NK-92 (cell line): Measurements from ENCODE around the gene NIM1K.
A peak's percentile ranks its signal among the peaks of the same experiment; 100 is the strongest.
"Not testable (repeated sequence)": the region's sequence is repeated elsewhere in the genome, so short reads cannot be mapped to it uniquely, and the experiment has no call there.

Experiments
- DNase-seq: peaks from one replicate; lab custom pipeline; 2025; ENCODE audit not compliant: unreplicated experiment; lab: John Stamatoyannopoulos, UW

NIM1K gene

GRCh38 chr5:43313035-43313853 is 121.2 kb downstream of the NIM1K start, which contains the start of gene HMGCS1:
HMGCS1 (minus strand) TSS chr5:43313412; CDS start chr5:43298965, 14,447 bp downstream.
- DNase-seq = peak; percentile 92

- DNase-seq = no peak
Observed at GRCh38 chr5:43313854-43314457, 121.9 kb downstream of the NIM1K start.

- no peak for DNase-seq
Observed at GRCh38 chr5:43314724-43315123, 122.7 kb downstream of the NIM1K start.

GRCh38 chr5:43315263-43315662 is 123.2 kb downstream of the NIM1K start:
- DNase-seq = no peak

- DNase-seq = no peak
Observed at GRCh38 chr5:43315682-43316081, 123.7 kb downstream of the NIM1K start.

- no peak for DNase-seq
Observed at GRCh38 chr5:43316421-43316820, 124.4 kb downstream of the NIM1K start.

GRCh38 chr5:43320846-43321245 is 128.8 kb downstream of the NIM1K start:
- no peak for DNase-seq

- DNase-seq = not testable (repeated sequence)
Observed at GRCh38 chr5:43323488-43323887, 131.5 kb downstream of the NIM1K start.

- not testable (repeated sequence) for DNase-seq
Observed at GRCh38 chr5:43325624-43326023, 133.6 kb downstream of the NIM1K start.
